ENCODE results near the gene GATA6. TPM values are rescaled to one million over a fixed set of nuclear protein-coding genes. Genes with fewer than 3 reads are reported as not detected.

GATA6 gene
- total and polyA plus RNA-seq, 2 of the 13 experiments (the other 11 are each of a cell fraction or from before 2014, with no cell fraction given): 0.84 to 3.2 TPM

DNA sequence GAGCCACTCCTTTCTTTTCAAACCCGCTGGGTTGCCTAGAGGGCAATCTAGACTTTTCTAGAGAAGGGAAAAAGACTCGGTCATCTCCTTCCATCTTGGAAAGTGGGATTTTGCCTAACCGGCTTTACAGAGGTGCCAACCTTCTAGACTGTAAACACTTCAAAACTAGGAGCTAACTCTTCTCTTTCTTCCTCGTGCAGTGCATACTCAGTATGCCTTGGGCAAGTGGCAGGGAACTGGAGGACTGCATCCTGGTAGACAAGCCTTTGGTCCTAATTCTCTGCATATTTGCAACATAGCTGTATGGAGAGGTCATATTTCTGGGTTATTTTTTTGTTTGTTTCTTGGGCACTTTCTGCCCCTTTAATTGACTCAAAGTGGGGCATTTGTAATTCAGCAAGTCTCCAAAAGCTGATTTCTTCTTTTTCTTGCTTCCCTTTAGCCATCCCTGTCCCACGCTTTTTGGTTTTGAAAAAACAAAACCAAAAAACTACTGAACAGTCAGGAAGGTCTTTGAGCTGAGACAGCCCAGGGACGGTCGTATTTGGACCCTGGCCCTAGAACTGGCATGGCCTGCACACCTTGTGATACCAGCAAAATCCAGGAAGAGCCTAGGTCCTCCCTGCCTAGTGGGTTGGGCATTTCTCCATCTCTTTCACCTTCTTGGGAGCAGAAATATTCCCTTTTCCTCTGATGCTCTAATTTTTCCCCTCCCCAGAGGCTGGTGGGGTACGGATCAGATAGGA, 5.8 kb upstream of the GATA6 start:
- H3K9ac ChIP-seq (ENCODE audit: insufficient read depth, low read depth, low read length): no peak overlapping the region

More for the DNA sequence above, 5.8 kb upstream of the GATA6 start:
- no TSS peak for BruUV-seq (replicated peaks)
- no peaks in the 10 kb centered on the region for H4K20me1 ChIP-seq (ENCODE audit: insufficient read depth, low read length)
- H3K4me1 ChIP-seq (ENCODE audit: insufficient read depth, low read length): peaks cover 18% of the 10 kb centered on the region
- no peak overlapping the region for H3K4me3 ChIP-seq (replicated peaks in 1 of 3; ENCODE audit: insufficient read depth in 1 of 3, low read depth in 2 of 3, low read length in 3 of 3)
- in situ Hi-C loops (cut with HindIII; ENCODE audit: extremely low pct_ligation_motif_present, low pct_unique_long_range_greater_than_20kb) (loop anchor here (10.0 kb wide), 1 partner anchor 179 kb away; no protein-coding TSS in a partner anchor), intact Hi-C loops (cut with micrococcal nuclease; ENCODE audit: unreplicated experiment) (loop anchor here (10.0 kb wide), 1 partner anchor 51 kb away; no protein-coding TSS in a partner anchor)
- no peaks in the 10 kb centered on the region for H3K79me2 ChIP-seq (ENCODE audit: insufficient read depth, low read length)
- TF ChIP-seq TMF1 (CRISPR knock-in tag; IDR thresholded peaks at IDR 0.05; ENCODE audit: low read depth) (no peak), NR1H2 (CRISPR knock-in tag; IDR thresholded peaks at IDR 0.05; ENCODE audit: borderline replicate concordance, low read depth) (no peak), ZNF432 (CRISPR knock-in tag; IDR thresholded peaks at IDR 0.05; ENCODE audit: borderline replicate concordance) (no peak), SMAD3 (CRISPR knock-in tag; IDR thresholded peaks at IDR 0.05) (no peak), ZNF577 (CRISPR knock-in tag; IDR thresholded peaks at IDR 0.05; ENCODE audit: borderline replicate concordance, low read depth) (no peak), ZBTB42 (CRISPR knock-in tag; IDR thresholded peaks at IDR 0.05) (no peak), ZNF737 (CRISPR knock-in tag; IDR thresholded peaks at IDR 0.05; ENCODE audit: borderline replicate concordance) (no peak)
- TF ChIP-seq, protein P1, sequence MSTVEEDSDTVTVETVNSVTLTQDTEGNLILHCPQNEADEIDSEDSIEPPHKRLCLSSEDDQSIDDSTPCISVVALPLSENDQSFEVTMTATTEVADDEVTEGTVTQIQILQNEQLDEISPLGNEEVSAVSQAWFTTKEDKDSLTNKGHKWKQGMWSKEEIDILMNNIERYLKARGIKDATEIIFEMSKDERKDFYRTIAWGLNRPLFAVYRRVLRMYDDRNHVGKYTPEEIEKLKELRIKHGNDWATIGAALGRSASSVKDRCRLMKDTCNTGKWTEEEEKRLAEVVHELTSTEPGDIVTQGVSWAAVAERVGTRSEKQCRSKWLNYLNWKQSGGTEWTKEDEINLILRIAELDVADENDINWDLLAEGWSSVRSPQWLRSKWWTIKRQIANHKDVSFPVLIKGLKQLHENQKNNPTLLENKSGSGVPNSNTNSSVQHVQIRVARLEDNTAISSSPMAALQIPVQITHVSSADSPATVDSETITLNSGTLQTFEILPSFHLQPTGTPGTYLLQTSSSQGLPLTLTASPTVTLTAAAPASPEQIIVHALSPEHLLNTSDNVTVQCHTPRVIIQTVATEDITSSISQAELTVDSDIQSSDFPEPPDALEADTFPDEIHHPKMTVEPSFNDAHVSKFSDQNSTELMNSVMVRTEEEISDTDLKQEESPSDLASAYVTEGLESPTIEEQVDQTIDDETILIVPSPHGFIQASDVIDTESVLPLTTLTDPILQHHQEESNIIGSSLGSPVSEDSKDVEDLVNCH (CRISPR knock-in tag; IDR thresholded peaks at IDR 0.05): no peak
- no peak for DNase-seq (ENCODE audit: low spot score)
- ChIA-PET CTCF (ENCODE audit: low intra/inter-chr PET ratio, low total read pairs) (no interaction called here), POLR2A (no interaction called here)
- ATAC-seq: no peak
- no peak overlapping the region for H2AFZ ChIP-seq (ENCODE audit: low read length)
- no peak overlapping the region for H3K27ac ChIP-seq (ENCODE audit: extremely low read length, insufficient read depth, low read length)
- peaks cover 0 to 52% of the 10 kb centered on the region in 2 experiments; a peak in 3 of 5 replicates for H3K27me3 ChIP-seq (ENCODE audit: control insufficient read depth in 1 of 2, insufficient read depth in 2 of 2, low read length in 2 of 2)
- no peak overlapping the region for H3K4me2 ChIP-seq (ENCODE audit: low read depth, low read length)
- 37% methylated on average over 7 of the region's 8 CpGs for WGBS (ENCODE audit: low lambda C conversion rate)
- no peaks in the 10 kb centered on the region for H3K36me3 ChIP-seq (replicated peaks in 1 of 2; ENCODE audit: control insufficient read depth in 1 of 2, insufficient read depth in 2 of 2, low read length in 2 of 2)
- no peak for FAIRE-seq
- no peaks in the 10 kb centered on the region for H3K9me3 ChIP-seq (ENCODE audit: low read length)
